HG03457 (cell line): Measurements from ENCODE around the gene LZTR1.

Experiments
- ATAC-seq: cut with Tn5 transposase; IDR thresholded peaks from one replicate; pipeline ENCODE4 v1.9.1; 2021; ENCODE audit warnings: moderate number of reproducible peaks; ENCODE audit not compliant: unreplicated experiment

The LZTR1 gene

DNA sequence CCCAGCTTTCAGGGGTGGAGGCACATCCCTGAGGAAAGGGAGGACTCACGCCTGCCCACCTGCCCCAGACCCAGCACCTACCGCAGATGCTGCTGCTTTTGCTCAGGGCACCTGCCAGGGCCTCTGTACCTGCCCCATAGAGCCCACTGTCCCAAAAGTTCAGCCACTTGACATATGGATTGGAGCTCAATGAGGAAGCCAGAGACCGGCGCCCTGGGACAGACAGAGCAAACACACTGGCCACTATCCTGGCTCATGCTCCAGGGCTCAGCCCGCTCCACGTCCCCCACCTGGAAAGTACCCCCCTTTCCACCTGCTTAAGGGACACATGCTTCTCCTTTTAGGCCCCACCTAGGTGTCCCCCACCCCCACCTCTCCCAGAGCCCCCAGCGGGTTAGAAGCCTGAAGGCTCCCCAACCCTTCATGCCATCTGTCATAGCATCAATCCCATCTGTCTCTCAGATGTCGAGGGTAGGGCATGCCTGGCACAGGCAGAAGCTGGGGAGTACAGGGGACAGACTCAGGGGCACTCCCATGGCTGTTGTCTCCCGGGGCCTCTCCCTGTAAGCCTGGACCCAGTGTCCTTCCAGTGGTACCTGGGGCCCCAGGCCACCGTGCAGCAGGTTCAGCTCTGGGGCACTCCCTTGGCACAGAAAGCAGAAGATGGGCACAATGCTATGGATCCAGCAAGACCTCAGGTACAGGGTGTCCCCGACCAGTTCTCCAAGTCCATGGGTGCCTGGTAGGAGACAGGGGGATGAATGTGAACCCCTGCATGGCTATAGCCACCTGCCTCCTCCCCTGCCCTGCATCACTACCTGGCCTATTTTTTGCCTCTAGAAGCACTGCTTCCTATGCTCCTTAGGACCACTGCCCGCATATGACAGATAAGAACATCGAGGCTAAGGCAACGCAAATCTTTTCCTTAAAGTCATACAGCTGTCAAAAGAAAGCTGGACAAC lies 30.6 kb downstream of the LZTR1 start:
- no peak for ATAC-seq

DNA sequence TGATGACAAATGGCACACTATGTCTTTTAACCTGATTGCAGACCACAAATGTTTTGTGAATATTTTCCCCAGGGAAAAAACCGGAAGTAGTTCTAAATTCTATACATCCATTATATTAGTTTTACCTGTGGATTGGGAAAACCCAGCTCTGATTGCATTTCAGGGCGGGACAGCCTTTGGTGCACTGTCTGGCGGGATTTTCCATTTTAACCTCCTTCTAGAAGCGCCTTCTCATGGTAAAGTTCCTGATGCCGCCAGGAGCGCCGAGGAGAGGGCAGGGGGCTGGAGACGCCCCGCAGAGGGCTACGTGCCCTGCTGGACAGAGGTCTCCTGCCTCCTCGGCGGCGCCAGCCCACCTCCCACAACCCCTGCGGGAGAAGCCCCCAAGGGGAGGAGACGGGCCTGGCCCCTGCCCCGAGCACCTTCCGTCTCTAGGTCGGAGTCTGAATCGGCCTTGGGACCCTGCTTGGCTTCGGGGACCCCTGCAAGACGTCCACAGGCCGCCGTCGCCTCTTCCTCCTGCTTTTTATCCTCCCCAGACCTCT lies 31.6 kb downstream of the LZTR1 start:
- no peak for ATAC-seq

DNA sequence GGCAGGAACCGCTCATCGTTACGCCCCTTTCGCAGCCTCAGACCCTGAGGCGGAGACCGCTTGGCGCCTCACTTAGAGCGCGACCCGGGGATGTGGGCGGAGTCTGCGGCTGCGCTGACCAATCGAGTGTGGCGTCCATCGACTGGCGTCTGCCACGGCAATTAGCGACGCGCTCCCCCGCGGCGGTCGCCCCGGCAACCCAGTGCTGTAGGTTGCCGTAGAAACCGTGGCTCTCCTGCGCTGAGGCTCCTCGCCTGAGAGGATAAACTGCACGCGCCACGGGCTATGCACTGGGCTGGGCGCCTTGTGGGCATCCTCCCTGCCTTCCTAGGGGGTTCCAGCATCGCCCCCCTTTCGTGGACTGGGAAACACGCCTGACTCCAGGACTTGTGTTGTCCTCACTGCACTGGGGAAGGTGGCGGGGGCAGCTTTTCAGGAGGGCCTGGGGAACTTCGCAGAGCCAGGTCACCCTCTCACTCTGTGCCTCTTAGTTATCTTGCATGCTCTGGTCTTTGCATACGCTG lies 32.2 kb downstream of the LZTR1 start:
- ATAC-seq: peak; percentile 75

DNA sequence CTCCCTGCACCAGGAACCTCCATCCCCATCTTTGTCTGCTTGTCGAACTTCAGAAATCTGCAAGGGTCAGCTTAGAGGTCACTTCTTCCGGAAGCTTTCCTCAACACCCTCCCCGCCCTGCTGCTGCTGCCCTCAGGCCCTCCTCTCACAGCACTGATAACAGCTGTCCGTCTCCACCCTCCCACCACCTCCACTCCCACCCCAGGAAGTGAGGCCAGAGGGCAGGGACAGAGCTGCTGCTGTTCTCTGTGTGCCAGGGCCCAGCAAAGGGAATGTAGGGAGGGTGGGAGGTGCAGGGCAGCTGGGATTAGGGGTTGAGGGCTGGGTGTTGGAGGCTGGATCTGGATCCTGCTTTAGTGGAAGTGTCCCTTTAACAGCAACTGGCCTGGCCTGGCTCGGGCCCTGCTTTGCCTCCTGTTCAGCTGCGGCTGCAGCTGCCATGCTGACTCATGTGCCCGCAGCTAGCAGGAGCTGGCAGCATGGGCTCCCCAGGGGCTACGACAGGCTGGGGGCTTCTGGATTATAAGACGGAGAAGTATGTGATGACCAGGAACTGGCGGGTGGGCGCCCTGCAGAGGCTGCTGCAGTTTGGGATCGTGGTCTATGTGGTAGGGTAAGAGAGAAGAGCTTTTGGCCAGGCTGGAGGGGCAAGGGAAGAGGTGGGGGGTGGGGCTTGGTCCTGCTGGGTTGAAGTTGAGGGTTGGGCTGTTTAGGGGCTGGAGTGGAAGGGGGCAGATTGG lies 32.8 kb downstream of the LZTR1 start, which contains the start of gene P2RX6:
P2RX6 (plus strand) TSS at position 440 of the 740 bp plus-strand sequence; CDS start at position 450, 10 bp downstream.
- no peak for ATAC-seq

DNA sequence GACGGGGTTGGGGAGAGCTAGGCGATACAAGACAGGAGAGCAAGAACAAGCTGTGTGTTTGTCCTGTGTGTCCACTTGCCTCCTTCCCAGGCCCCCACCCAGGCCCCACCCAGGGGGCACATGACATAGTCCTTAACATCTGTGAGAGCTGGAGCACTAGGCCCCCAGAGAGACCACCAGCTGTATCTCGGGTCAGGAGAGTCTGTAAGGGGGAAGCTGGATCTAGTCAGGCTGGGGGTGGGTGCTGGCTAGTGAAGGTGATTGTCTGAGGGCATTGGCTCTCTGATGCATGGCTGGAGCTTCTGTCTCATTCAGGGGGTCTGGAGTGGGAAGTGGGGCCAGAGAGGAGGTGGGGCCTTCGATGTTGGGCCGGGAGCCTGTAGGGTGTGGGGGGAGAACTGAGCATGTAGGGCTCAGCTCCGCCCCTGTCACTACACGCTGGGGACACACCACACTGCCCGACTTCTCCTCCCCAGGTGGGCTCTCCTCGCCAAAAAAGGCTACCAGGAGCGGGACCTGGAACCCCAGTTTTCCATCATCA lies 33.4 kb downstream of the LZTR1 start:
- ATAC-seq: no peak

DNA sequence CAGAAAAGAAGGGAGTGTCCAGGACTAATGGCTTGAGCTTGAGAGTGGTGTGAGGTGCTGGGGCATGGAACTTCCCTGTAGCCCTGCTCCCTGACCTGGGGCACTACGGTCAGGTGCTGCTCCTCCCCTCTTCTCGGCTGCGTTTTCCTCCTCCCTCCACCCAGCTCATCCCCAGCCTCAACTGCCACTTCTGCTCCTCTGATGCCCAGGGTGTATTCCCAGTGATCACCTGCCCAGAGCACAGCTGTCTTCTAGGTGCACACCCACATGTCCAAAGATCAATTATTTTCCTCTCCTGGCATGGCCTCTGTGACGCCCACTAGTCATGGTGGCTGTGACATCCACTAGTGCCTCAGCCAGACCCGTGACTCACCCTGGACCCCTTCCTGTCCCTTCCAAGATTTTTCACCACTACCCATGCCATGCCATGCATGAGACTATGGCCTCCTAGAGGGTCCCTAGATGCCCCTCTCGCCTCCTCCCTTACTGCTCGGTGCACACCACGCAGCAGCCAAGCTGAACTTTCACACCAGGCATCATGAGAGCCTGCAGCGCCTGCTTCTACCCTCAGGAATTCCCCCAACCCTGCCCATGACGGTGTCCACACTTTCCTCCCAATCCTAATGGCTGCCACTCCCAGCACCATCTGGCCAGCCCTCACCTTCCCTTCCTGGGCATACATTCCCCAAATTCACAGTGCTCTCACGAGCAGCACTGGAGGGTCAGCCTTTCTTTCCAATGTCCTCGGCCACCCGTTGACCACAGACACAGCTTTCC lies 34.7 kb downstream of the LZTR1 start:
- ATAC-seq: no peak

DNA sequence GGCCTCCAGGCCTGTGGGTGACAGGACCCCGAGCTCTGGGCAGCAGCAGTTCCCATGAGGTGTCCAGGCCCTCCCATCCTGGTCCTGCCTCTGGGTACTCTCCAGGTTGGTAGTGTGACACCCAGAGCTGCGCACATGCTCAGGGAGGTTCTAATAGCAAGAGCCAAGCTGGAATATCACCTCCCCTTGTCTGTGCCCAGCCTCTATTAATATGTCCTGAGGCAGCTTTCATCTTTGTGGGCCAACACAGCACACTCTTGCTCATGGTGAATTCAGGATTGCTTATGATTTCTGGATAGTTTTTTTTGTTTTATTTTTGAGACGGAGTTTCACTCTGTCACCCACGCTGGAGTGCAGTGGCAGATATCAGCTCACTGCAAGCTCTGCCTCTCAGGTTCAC lies 36.2 kb downstream of the LZTR1 start:
- ATAC-seq: no peak

DNA sequence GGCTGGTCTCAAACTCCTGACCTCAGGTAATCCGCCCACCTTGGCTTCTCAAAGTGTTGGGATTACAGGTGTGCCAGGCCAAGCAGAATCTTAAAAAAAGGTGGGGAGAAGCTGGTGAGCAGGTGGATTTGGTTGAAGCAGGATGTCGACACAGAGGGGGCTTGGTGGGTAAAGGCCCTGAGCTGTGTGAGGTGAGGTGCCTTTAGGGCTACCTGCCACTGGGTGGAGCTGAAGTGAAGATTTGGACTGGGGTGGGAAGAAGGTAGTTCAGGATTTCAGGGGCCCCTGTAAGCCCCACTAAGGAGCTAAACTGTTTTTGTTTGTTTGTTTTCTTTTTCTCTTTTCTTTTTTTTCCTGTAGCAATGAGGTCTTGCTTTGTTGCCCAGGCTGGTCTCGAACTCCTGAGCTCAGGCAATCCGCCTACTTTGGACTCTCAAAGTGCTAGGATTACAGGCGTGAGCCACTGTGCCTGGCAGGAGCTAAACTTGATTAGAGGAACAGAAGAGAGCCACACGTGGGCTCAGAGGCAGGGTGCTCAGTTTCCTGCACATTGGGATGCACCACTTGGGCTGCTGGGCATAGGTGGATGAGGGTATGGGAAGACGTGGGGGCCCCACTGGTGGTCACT lies 38.8 kb downstream of the LZTR1 start:
- ATAC-seq: no peak

DNA sequence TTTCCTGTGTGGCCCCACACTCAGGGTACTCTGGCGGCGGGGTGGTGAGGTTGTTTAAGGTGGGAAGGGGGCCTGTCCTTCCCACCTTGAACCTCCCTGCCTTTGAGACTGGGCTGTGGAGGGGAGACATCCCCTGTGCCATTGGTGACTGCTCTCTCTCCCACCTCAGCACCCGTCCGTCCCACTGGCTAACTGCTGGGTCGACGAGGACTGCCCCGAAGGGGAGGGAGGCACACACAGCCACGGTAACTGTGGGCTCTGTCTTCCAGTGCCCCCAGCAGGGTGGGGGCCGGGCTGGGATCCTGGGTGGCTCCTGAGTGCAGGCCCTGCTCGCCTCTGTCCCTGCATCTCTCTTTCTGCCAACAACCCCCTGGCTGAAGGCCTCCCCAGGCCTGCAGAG lies 40.4 kb downstream of the LZTR1 start:
- ATAC-seq: no peak

DNA sequence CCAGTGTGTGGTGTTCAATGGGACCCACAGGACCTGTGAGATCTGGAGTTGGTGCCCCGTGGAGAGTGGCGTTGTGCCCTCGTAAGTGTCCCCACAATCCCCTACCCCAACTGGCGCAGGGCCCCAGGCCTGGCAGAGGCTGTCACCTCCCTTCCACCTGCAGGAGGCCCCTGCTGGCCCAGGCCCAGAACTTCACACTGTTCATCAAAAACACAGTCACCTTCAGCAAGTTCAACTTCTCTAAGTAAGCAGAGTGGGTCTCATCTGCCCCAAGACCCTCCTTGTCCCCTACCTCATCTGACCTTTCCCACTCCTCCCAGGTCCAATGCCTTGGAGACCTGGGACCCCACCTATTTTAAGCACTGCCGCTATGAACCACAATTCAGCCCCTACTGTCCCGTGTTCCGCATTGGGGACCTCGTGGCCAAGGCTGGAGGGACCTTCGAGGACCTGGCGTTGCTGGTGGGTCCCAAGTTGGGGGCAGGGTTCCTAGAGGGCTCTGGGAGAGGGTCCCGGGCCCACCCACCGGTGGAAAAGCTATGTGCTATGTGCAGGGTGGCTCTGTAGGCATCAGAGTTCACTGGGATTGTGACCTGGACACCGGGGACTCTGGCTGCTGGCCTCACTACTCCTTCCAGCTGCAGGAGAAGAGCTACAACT lies 41.0 kb downstream of the LZTR1 start:
- ATAC-seq: no peak

DNA sequence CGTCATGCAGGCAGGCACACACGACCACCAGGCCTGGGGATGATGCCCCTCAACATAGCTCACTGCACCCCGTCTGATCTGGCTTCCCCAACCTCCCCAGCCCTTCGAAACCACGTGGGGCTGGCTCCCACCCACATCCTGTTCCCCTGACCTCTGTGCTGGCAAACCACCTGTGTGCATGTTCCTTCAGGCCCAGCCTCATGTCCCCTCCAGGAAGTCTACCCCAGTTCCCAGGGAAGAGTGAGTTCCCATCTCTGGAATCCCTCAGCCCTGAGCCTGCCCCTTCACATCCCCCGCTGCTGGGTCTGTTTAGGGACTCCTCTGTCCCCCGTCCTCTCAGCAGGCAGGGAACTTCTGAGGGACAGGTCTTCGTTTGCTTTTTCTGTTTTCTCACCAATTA lies 43.2 kb downstream of the LZTR1 start:
- ATAC-seq: no peak

DNA sequence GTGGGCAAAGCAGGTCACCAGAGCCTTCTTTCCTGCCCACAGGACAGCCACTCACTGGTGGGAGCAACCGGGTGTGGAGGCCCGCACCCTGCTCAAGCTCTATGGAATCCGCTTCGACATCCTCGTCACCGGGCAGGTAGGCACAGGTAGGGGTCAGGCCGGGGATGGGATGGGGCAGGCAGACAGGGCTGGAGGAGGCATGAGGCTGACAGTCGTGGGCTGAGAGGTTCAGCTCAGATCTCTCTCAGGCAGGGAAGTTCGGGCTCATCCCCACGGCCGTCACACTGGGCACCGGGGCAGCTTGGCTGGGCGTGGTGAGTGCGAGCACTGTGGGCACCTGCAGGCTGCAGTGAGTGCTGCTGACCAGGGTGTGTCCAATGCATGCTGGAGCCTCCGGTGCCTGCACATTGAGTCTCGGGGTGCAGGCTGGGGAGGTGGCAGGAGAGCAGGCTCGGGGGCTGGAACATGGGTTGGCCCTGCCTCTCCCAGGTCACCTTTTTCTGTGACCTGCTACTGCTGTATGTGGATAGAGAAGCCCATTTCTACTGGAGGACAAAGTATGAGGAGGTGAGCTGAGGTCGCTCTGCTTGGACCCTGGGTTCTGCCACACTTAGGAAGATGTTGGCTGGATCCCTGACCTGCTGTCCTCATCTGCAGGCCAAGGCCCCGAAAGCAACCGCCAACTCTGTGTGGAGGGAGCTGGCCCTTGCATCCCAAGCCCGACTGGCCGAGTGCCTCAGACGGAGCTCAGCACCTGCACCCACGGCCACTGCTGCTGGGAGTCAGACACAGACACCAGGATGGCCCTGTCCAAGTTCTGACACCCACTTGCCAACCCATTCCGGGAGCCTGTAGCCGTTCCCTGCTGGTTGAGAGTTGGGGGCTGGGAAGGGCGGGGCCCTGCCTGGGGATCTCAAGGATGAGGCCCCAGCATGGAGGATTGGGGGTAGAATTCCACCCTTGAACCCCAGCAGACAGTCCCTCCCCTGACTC lies 44.0 kb downstream of the LZTR1 start:
- ATAC-seq: no peak

DNA sequence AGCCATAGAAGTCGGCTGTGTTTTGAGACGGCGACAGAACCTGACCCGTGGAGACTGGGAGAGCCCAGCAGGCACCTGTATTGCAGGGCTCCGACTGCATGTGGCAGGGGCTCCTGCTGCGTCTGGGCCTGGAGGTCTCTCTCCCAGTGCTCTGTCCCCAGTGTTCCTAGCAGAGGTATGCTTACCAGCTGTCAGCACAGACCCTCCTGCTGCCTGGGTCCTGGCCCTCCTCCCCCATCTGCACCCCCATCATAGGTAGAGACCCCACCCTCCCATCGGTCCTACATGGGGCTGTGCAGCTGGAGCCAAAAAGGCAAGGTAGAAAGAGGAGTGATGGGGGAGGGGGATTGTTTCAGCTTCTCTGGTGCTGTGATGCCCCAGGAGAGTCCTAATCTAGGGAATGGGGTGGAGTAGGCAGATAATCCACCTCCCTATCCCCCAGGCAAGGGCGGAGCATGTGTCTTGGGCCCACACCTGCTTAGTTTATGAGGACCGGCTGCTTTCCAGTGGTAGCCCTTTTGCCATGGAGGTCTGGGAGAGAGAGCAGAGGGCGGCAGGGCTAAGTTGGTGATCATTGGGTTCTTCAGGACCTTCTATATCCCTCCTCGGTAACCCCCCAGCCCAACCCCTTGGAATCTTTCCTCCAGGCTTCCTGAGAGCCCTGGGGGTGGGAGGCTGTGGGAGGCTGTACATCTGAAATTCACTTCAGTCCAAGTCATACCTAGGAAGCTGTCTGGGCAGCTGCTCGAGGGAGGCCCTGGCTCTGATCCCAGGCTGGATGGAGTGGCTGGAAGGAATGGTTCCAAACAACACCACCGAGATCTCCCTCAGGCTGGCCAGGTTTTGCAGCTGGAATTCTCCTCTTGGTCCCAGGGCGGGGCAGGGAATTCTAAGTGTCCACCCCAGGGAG lies 44.9 kb downstream of the LZTR1 start:
- no peak for ATAC-seq

DNA sequence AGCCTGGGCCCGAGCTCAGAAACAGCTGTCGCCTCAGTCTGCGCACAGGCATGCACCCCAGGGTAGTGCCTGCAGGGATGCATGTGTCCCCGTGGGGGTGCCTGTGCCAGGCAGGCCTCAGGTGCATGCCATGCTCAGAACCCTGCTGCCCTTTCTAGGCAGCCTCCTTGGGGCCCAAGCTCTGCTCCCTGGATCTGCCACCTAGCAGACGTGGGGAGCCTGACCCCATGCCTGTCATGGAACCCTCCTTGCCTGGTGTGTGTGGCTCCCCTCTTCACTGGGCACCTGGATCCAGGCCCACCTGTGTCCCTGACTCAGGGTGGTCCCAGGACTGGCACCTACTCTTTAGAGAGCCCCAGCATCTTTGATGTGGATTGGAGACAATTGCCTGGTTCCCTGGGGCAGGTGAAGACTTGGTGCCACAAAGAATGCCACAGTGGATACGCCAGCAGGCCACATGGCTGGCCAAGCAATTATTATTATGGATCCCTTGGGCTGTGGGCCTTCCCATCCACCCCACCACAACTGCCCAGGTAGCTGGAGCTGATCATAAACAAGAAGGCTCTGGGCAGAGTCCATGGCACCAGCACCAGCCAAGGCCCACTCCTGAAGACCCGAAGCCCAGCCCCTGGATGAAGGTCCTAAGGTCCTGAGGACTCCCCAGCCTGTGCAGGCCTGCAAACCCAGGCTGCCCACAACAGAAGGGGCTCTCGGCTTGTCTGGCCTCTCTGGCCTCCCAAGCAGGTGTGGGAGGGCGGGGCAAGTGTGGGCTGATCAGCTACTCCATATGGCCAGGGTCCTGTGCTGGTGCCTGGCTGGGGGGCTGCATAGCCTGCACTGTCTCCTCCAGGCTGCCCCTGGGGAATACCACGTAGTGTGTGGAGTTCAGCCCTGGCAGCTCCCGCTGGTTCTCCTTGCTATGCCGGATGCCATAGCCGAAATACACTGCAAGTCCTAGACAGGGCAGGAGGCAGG lies 46.5 kb downstream of the LZTR1 start:
- ATAC-seq: no peak

DNA sequence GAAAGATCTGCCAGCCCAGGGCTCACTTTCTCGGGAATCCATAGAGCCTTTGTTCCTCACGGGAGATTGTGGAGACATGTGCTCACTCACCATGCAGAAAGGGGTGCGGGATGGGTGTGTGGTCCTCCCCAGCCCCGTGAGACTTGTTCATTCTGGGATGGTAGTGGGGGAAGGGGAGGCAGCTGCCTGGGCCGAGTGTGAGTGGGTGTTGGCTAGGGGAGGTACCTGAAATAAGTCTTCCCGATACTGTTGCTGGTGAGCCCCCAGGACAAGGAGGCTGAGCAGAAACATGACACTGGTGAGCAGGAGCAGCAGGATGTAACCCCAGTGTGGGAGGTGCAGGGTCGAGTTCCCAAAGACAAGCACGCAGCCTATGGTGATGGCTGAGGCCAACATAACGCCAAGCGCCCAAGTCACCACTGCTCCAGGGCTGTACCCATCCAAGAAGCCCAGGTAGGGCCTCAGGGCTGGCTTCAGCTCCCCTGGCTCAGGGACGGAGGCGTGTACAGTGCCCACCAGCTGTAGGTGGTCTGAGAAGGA lies 47.5 kb downstream of the LZTR1 start:
- ATAC-seq: no peak

DNA sequence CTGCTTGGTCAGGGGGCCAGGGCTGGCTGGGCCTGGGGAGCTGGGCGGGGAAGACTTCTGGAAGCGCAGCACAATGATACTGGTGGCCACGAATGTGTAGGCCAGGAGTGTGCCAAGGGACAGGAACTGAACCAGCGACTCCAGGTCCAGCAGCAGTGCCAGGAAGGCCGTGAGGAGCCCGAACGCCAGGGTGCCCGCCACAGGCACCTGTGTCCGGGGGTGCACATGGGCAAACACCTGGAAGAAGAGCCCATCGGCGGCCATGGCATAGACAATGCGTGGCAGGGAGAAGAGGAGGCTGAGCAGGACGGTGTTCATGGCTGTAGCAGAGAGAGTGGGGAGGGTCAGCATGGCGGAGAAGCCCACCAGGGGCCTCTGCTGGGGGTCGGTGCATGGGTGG lies 47.9 kb downstream of the LZTR1 start:
- ATAC-seq: no peak
